Lower leg skin (tissue), 3 donors: Measurements from ENCODE around the gene THAP6.
"Not testable (repeated sequence)": the region's sequence is repeated elsewhere in the genome, so short reads cannot be mapped to it uniquely, and the experiment has no call there.

ENCODE experiments used
- POLR2A ChIP-seq, 2 donors: fragments of 450-650 bp; IDR thresholded peaks; one replicate each; pipeline ENCODE4 v1.6.1; 2016 to 2017; ENCODE audit warnings: antibody characterized with exemption in 2 of 2, mild to moderate bottlenecking in 1 of 2, moderate library complexity in 1 of 2
- TF ChIP-seq, protein P1 (sequence below), 3 donors: fragments of 450-650 bp; IDR thresholded peaks; one replicate each; pipeline ENCODE4 v1.5.1; 2016; ENCODE audit warnings: antibody characterized with exemption in 3 of 3, mild to moderate bottlenecking in 3 of 3, moderate library complexity in 2 of 3

GRCh38 chr4:75509592-75509991 lies 4.7 kb upstream of the THAP6 start:
- TF ChIP-seq, protein P1, sequence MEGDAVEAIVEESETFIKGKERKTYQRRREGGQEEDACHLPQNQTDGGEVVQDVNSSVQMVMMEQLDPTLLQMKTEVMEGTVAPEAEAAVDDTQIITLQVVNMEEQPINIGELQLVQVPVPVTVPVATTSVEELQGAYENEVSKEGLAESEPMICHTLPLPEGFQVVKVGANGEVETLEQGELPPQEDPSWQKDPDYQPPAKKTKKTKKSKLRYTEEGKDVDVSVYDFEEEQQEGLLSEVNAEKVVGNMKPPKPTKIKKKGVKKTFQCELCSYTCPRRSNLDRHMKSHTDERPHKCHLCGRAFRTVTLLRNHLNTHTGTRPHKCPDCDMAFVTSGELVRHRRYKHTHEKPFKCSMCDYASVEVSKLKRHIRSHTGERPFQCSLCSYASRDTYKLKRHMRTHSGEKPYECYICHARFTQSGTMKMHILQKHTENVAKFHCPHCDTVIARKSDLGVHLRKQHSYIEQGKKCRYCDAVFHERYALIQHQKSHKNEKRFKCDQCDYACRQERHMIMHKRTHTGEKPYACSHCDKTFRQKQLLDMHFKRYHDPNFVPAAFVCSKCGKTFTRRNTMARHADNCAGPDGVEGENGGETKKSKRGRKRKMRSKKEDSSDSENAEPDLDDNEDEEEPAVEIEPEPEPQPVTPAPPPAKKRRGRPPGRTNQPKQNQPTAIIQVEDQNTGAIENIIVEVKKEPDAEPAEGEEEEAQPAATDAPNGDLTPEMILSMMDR (IDR thresholded peaks at IDR 0.05), result not testable (repeated sequence)
- TF ChIP-seq POLR2A (IDR thresholded peaks at IDR 0.05), result not testable (repeated sequence)
